Stimulated activated CD4-positive, alpha-beta T cell treated with anti-CD3 and anti-CD28 coated beads, Interleukin-1b, Interleukin-23, amount 100 ng/mL, for 24 hours (primary cell): Measurements from ENCODE around the gene SCAF11.

Experiments used
- DNase-seq, 4 experiments: peaks; one replicate each; pipeline ENCODE4 v3.0.0-alpha.2; 2020; ENCODE audit warnings: low read depth in 4 of 4, low spot score in 1 of 4

Gene SCAF11

DNA sequence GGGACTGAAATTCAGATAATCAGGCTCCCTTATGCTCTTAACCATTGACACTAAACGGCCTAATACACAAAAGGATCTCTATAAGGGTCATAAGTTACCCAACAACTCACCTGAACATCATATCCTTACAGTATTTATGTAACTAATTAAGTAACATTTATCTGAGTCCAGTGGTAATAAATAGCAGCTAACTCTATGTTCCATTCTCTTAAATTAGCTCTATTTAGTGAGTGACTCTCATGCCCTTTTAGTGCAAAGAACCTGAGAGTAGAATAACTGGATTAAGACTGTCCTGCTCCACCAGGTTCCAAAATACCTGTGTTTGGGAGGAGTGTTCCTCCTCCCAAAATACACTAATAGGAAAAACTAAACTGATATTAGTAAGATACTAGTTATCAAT is 9.8 kb downstream of the SCAF11 start:
- no peak for DNase-seq

- no peak for DNase-seq
Measured at GRCh38 chr12:45978108-45978507, 12.3 kb downstream of the SCAF11 start.

GRCh38 chr12:45977620-45978019 is 12.8 kb downstream of the SCAF11 start:
- no peak for DNase-seq

- DNase-seq = no peak
Measured at GRCh38 chr12:45975506-45975905, 14.9 kb downstream of the SCAF11 start.

GRCh38 chr12:45974883-45975282 is 15.5 kb downstream of the SCAF11 start:
- DNase-seq = no peak

GRCh38 chr12:45974171-45974719 is 16.1 kb downstream of the SCAF11 start:
- no peak for DNase-seq

DNA sequence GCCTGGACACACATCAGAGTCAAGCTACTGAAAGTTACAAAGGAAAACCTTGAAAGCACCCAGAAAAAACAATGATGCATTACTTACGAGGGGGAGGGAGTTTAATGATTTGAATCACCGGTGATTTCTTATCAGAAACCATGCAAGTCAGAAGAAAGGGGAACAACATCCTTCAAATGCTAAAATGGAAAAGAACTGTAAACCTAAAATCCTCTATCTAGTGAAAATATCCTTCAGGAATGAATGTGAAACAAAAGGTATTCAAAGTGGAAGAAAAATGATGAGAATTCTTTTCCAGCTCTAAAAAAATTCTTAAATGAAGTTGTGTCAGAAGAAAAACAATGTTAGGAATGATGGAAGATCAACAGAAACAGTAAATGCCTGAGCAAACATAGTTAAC is 16.8 kb downstream of the SCAF11 start:
- no peak for DNase-seq

DNA sequence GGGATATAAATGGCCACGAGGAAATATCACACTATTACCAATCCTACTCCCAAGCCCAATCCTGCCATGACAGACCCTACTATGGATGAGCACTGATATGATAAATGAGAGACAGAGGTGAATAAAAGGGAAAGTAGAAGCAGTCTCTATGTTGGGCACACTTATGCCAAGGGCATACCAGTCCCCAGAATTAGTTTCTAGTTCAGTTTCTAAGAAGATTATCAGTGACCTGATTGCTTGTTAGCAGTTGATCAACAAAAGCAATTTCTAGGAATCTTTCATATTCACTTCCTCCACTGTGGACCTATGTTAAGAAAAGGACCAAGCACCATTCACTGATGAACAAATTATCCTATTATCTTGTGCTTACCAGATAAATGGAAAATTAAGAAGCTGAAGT is 20.0 kb downstream of the SCAF11 start:
- DNase-seq = no peak

GRCh38 chr12:45969084-45969483 is 21.3 kb downstream of the SCAF11 start:
- DNase-seq = no peak

DNA sequence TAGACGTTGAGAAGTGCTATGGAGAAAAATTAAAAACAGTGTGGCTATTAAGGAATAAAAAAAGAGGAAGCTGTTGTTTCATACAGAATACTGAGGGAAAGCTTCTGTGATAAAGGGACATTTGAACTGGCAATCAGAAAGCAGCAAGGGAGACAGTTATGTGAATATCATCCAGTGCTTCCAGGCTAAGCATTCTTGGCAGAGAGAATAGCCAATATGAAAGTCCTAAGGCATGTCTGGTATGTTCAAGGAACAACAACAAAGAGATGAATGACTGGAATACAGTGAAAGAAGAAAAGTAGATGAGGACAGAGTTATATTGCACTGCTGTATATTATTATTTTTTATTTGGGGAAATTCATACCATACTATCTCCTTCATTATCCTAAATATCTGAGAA is 23.9 kb downstream of the SCAF11 start:
- no peak for DNase-seq

- DNase-seq = no peak
Measured at GRCh38 chr12:45962553-45963325, 27.6 kb downstream of the SCAF11 start.

DNA sequence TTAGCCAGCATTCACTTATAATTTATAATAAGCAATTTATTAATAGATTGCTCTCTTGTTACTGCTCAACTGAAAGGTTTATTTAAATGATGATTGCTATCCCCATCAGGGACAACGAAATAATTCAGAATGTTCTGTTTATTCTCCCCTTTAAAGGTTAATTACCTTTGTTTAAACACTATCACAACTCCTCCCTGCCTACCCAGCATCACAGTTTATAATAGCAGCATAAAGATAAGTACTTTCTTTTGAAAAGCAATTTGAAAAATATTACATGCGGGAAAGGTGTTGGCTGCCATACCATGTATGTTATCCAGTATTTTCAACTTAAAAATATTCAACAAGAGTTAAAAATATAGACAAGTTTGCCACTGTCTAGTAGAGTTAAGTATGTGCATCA is 30.6 kb downstream of the SCAF11 start:
- no peak for DNase-seq

DNA sequence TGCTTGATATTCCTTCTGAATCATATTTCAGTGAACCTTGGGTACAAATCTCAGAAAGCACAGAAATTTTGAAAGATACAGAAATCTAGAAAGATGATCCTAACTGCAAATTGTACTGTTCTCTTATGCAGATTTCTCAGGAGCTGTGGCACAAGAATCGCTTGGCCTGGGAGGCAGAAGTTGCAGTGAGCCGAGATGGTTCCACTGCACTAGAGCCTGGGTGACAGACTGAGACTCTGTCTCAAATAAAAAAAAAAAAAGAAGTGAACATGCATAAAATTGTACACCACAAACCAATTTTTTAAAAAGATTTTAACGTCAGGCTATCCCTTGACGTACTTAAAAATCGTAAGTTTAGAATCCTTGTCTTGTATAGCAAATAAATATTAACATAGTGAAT is 31.3 kb downstream of the SCAF11 start:
- no peak for DNase-seq

GRCh38 chr12:45948546-45948945 is 41.8 kb downstream of the SCAF11 start:
- DNase-seq = no peak

DNA sequence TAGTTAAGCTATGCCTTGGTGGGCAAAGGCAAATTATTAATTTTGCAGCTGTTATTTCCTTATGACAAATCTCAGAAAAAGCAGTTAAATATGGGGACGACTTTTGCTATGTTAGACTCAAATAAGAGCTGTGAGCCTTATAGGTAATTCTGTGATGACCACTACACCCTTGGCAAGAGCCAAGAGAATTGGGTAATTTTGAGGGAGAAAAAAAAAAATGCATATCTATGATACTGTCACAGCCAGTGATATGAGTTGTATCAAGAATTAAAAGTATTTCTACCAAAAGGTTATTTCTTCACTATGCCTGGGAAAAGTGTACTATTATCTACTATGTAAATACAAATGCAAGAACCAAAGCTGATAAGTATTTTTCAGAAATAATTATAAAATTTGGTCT is 43.9 kb downstream of the SCAF11 start:
- no peak for DNase-seq

- DNase-seq = no peak
Measured at GRCh38 chr12:45944771-45945170, 45.6 kb downstream of the SCAF11 start.

GRCh38 chr12:45939759-45940158 is 50.6 kb downstream of the SCAF11 start:
- DNase-seq = no peak

DNA sequence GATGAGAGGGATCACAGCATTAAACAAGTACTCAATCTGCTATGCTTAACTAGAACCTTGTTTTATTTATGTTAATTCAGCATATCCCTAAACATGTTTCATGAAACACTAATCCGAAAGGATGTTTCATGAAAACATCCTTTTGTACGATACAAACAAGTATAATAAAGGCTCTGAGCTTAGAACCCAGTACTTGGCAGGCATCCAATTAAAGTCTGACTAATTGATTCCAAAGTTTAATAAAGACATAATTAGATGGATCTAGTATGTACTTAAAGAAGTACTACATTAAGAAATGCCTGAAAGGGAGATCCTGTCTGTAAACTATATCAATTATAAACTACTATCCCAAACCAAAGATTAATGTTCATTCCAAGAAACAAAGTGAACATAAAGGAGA is 51.8 kb downstream of the SCAF11 start:
- DNase-seq = no peak

DNA sequence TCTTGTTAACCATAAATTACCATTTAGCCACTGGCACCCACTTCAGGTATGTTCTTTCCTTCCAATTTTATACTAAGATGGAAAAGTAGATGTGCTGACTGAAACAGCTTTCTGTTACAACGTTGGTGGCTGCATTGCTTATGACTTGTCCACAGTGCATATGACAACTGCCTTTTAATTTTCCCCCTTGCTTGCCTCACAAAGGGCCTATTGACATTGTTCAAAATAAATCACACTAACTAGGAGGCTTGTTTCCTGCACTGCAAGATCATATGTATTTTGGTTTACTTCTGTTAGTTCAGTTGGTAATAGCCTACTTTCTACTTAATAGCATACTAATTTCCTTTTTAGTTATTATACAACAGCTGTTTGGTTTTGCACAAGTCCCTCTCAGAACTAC is 55.4 kb downstream of the SCAF11 start:
- no peak for DNase-seq

- DNase-seq = no peak
Measured at GRCh38 chr12:45933504-45933903, 56.9 kb downstream of the SCAF11 start.

DNA sequence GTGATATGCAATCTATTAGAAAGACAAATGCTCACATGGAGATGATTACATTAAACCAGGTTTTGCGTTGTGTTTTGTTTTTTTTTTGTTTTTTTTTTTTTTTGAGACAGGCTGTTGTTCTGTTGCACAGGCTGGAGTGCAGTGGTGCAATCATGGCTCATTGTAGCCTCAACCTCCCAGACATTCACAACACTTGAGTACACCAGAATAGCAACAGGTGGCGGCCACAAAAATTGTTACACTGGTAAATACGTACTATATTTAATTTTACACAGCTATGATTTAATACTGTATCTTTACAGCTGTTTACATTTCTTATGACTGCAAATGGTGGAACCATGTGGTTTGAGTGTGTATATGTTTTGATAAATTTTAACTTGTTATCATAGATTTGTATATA is 60.0 kb downstream of the SCAF11 start:
- DNase-seq = no peak

DNA sequence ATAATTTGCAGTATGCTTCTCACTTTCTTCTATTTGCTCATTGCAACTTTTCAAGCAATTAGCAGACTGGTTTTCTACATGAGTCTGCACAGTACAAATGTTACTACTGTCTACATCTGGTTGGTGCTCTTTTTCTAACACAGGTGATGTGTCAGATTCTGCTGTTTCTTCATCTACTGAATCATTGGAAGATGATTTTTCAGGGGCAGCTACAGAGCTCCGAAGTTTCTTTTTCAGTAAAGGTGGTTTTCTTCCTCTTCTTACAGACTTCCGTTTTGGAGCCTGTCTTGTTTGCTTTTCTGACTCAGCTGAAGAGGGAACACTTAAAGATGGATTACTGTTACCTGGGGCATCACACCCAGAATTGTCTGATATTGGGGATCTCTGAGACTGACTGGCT is 62.1 kb downstream of the SCAF11 start:
- no peak for DNase-seq

DNA sequence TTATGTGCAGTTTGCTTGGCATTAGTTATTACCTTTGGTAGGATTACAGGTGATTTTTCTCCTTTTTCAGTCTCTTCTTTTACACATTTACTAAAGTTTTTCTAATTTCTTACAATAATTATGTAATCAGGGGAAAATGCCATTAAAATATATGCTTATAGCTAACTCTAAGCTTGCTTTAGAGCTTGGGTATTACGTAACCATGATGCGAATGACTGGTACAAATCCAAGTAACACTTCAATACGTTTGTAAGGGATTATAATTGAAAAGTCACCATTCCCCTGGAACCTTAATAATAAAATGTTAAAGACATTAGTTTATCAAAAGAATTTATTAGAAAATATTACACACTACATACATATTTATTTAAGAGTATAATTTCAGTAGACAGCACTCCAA is 71.6 kb downstream of the SCAF11 start:
- DNase-seq = no peak
